Transverse colon (tissue), 4 donors: ENCODE data around the gene TMC7. TPM values are rescaled to one million over a fixed set of nuclear protein-coding genes. Genes with fewer than 3 reads are reported as not detected.

Source experiments
- DNase-seq: peaks from one replicate; pipeline ENCODE4 v3.0.0-alpha.2; 2019
- H3K27ac ChIP-seq, 4 donors: fragments of 200-600 bp; sonication (generic); 2 replicates each; pipeline ENCODE4 v1.5.1; 2016 to 2018; ENCODE audit warnings: inconsistent platforms in 4 of 4
- H3K27me3 ChIP-seq: fragments of 200-600 bp; sonication (generic); 2 replicates; pipeline ENCODE4 v1.5.1; 2017; ENCODE audit warnings: inconsistent platforms
- H3K36me3 ChIP-seq, 4 donors: fragments of 200-600 bp; sonication (generic); 2 replicates each; pipeline ENCODE4 v1.5.1; 2017 to 2019; ENCODE audit warnings: inconsistent platforms in 4 of 4
- H3K4me1 ChIP-seq, 4 donors: fragments of 200-600 bp; sonication (generic); 2 replicates each; pipeline ENCODE4 v1.5.1; 2017 to 2020; ENCODE audit warnings: inconsistent platforms in 4 of 4
- H3K4me3 ChIP-seq, 4 donors: fragments of 200-600 bp; sonication (generic); 1 replicate in 1 of 4; 2 replicates in 3 of 4; pipeline versions ENCODE4 v1.5.1 to v1.6.1; 2017 to 2019; ENCODE audit warnings: inconsistent platforms in 4 of 4
- H3K9me3 ChIP-seq, 2 donors: fragments of 200-600 bp; sonication (generic); 2 replicates each; pipeline ENCODE4 v1.5.1; 2017 to 2019; ENCODE audit warnings: inconsistent platforms in 2 of 2
- CTCF ChIP-seq, 5 experiments: fragments of 200-600 bp in 3 of 5; fragments of 450-650 bp in 2 of 5; sonication (generic) in 3 of 5; IDR thresholded peaks; 1 replicate in 2 of 5; 2 replicates in 3 of 5; pipeline ENCODE4 v1.5.1; 2016 to 2017; ENCODE audit warnings: antibody characterized with exemption in 5 of 5, inconsistent platforms in 3 of 5, mild to moderate bottlenecking in 2 of 5, moderate library complexity in 1 of 5
- EP300 ChIP-seq: sonication (generic); formaldehyde crosslinking; IDR thresholded peaks from one replicate; pipeline ENCODE4 v1.6.1; 2017; ENCODE audit warnings: antibody characterized with exemption, low read depth
- POLR2A ChIP-seq: fragments of 450-650 bp; IDR thresholded peaks from one replicate; pipeline ENCODE4 v1.6.1; 2016; ENCODE audit warnings: antibody characterized with exemption, mild to moderate bottlenecking, moderate library complexity
- POLR2AphosphoS5 ChIP-seq, 3 donors: sonication (generic); formaldehyde crosslinking; IDR thresholded peaks; one replicate each; pipeline ENCODE4 v1.6.1; 2016; ENCODE audit warnings: antibody characterized with exemption in 3 of 3
- WGBS, 2 donors: methylation state at CpG; one replicate each; pipeline ENCODE4 v1.1.5; 2018; ENCODE audit warnings: low coverage in 1 of 2; 5-methylcytosine and 5-hydroxymethylcytosine counted together
- in situ Hi-C, 4 donors: fragments of 200-750 bp; cut with MboI; loops; one replicate each; pipeline versions ENCODE4 v1.15.0 to v1.15.1; 2017; ENCODE audit warnings: low sequenced_read_pairs in 3 of 4, low pct_ligation_motif_present in 1 of 4, low pct_unique_long_range_greater_than_20kb in 1 of 4
- intact Hi-C: fragments of 100-400 bp; cut with DNase I; formaldehyde crosslinking; loops from one replicate; pipeline ENCODE4 v1.15.1; 2023; ENCODE audit warnings: low total_unique reads
- total RNA-seq, 4 donors: library from RNA; depleted of rRNA; stranded (reverse); fragments of >200 nt; gene quantifications; one replicate each; pipeline ENCODE4 v1.1.0, GENCODE V29; 2016

The TMC7 gene
- total RNA-seq, 4 donors from 2014 or later, result 4.4 to 9.7 (median 6.2) TPM

DNA sequence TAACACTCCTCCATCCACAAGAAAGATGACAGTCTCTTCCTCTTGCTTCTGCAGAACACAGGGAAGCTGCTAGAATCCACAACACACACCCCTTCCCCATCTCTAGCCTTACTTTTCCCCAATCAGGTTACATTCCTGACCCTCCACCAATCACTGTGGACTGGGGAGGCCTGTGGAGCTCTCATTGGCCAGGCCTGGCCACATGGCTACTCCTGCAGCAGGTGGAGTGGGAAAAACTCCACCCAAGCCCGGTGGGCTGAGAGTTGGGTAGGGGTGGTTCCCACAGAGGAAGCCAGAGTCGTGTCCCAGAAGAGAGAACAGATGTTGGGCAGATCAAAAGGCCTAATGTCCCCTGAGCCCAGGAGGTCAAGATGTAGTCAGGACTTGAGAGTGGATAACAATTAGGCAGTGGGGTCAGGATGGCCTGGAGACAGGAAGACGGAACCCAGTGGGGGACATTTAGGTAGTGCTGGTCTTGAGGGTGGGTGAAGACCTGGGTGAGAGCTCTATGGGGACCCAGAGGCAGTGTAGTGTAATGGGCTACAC is 105.7 kb downstream of the TMC7 start:
- intact Hi-C loops, result no loop called here
- H3K27ac ChIP-seq, result no peak overlapping the region
- H3K27me3 ChIP-seq, result no peaks in the 10 kb centered on the region
- no peak overlapping the region for H3K4me3 ChIP-seq
- peaks cover 4 to 19% (median 13%) of the 10 kb centered on the region in 4 donors for H3K4me1 ChIP-seq
- TF ChIP-seq CTCF (IDR thresholded peaks at IDR 0.05) (no peak), POLR2A (no peak), POLR2AphosphoS5 (IDR thresholded peaks at IDR 0.05) (no peak), EP300 (no peak)
- H3K9me3 ChIP-seq, result no peaks in the 10 kb centered on the region
- in situ Hi-C loops, result loop anchor here (5.0 to 25.0 kb wide), 6 partner anchors 85 to 423 kb away; partner anchors contain the start of genes CCP110 (in 2 of the 4) and GDE1 (in 2 of the 4)
- WGBS, 2 donors, result 86% methylated on average over 3 of the region's 3 CpGs; no CpG with 5 or more reads in 1 of the 2 donors
- DNase-seq, result no peak
- no peaks in the 10 kb centered on the region for H3K36me3 ChIP-seq

- TF ChIP-seq POLR2AphosphoS5 (IDR thresholded peaks at IDR 0.05), result no peak
- TF ChIP-seq POLR2A, result no peak
- TF ChIP-seq CTCF (IDR thresholded peaks at IDR 0.05), result no peak
- no peak for TF ChIP-seq EP300
- Histone ChIP-seq H3K27me3 (no peaks in the 10 kb centered on the region), H3K4me1 (peaks cover 4 to 20% (median 13%) of the 10 kb centered on the region in 4 donors), H3K9me3 (no peaks in the 10 kb centered on the region), H3K27ac (no peak overlapping the region), H3K36me3 (no peaks in the 10 kb centered on the region), H3K4me3 (no peak overlapping the region)
- DNase-seq, result no peak
- in situ Hi-C loops, result loop anchor here (5.0 to 25.0 kb wide), 4 partner anchors 81 to 421 kb away; partner anchors contain the start of genes CCP110 (in 2 of the 4) and GDE1 (in 2 of the 4)
- intact Hi-C loops, result no loop called here
- 94 to 96% methylated on average over 4 to 6 of the region's 6 CpGs for WGBS, 2 donors
These were observed 107.2 kb downstream of the TMC7 start for GRCh38 chr16:19090916-19091315.

GRCh38 chr16:19092653-19093410 is 109.1 kb downstream of the TMC7 start:
- no peaks in the 10 kb centered on the region for H3K36me3 ChIP-seq
- in situ Hi-C loops, result loop anchor here (5.0 to 25.0 kb wide), 4 partner anchors 79 to 419 kb away; partner anchors contain the start of genes CCP110 (in 2 of the 4) and GDE1 (in 2 of the 4)
- H3K27me3 ChIP-seq, result no peaks in the 10 kb centered on the region
- 60 to 82% methylated on average over 2 of the region's 2 CpGs for WGBS, 2 donors
- peaks cover 0 to 9% (median 3%) of the 10 kb centered on the region in 4 donors for H3K4me1 ChIP-seq
- H3K9me3 ChIP-seq, result no peaks in the 10 kb centered on the region
- TF ChIP-seq CTCF (IDR thresholded peaks at IDR 0.05) (no peak), EP300 (no peak), POLR2AphosphoS5 (IDR thresholded peaks at IDR 0.05) (no peak), POLR2A (no peak)
- intact Hi-C loops, result no loop called here
- H3K27ac ChIP-seq, result no peak overlapping the region
- H3K4me3 ChIP-seq, result no peak overlapping the region
- no peak for DNase-seq
